Measurements from ENCODE around the gene WDR4. TPM values are rescaled to one million over a fixed set of nuclear protein-coding genes. Genes with fewer than 3 reads are reported as not detected.
"Not testable (repeated sequence)": the region's sequence is repeated elsewhere in the genome, so short reads cannot be mapped to it uniquely, and the experiment has no call there.

Gene WDR4
- total RNA-seq, 1 donor from 2014 or later: 65.6 TPM

GRCh38 chr21:42837421-42838211, 41.7 kb downstream of the WDR4 start:
- intact Hi-C loops (cut with micrococcal nuclease): no loop called here
- peaks cover 14% of the 10 kb centered on the region for H3K36me3 Mint-ChIP-seq (ENCODE audit: low read depth)
- H3K4me3 Mint-ChIP-seq (ENCODE audit: low read depth): no peak overlapping the region
- no peak overlapping the region for H3K27ac Mint-ChIP-seq
- peaks cover 10% of the 10 kb centered on the region for H3K4me1 Mint-ChIP-seq (ENCODE audit: low read depth)
- no peaks in the 10 kb centered on the region for H3K27me3 Mint-ChIP-seq (ENCODE audit: low read depth)
- peak; percentile 7 for DNase-seq (ENCODE audit: low spot score)
- H3K9me3 Mint-ChIP-seq: no peaks in the 10 kb centered on the region

- Mint-ChIP-seq H3K4me3 (ENCODE audit: low read depth) (no peak overlapping the region), H3K36me3 (ENCODE audit: low read depth) (peaks cover 14% of the 10 kb centered on the region), H3K27me3 (ENCODE audit: low read depth) (no peaks in the 10 kb centered on the region), H3K27ac (no peak overlapping the region), H3K9me3 (no peaks in the 10 kb centered on the region), H3K4me1 (ENCODE audit: low read depth) (peaks cover 12% of the 10 kb centered on the region)
- peak; percentile 7 for DNase-seq (ENCODE audit: low spot score)
- intact Hi-C loops (cut with micrococcal nuclease): no loop called here
Observed at GRCh38 chr21:42836767-42837301, 42.5 kb downstream of the WDR4 start.

- no peaks in the 10 kb centered on the region for H3K27me3 Mint-ChIP-seq (ENCODE audit: low read depth)
- H3K9me3 Mint-ChIP-seq: no peaks in the 10 kb centered on the region
- peaks cover 11% of the 10 kb centered on the region for H3K36me3 Mint-ChIP-seq (ENCODE audit: low read depth)
- intact Hi-C loops (cut with micrococcal nuclease): no loop called here
- no peak overlapping the region for H3K4me3 Mint-ChIP-seq (ENCODE audit: low read depth)
- no peak for DNase-seq (ENCODE audit: low spot score)
- H3K4me1 Mint-ChIP-seq (ENCODE audit: low read depth): peaks cover 15% of the 10 kb centered on the region
- no peak overlapping the region for H3K27ac Mint-ChIP-seq
Observed at GRCh38 chr21:42836402-42836666, 43.0 kb downstream of the WDR4 start.

- intact Hi-C loops (cut with micrococcal nuclease): no loop called here
- H3K36me3 Mint-ChIP-seq (ENCODE audit: low read depth): peaks cover 11% of the 10 kb centered on the region
- peaks cover 18% of the 10 kb centered on the region for H3K4me1 Mint-ChIP-seq (ENCODE audit: low read depth)
- DNase-seq (ENCODE audit: low spot score): no peak
- H3K9me3 Mint-ChIP-seq: no peaks in the 10 kb centered on the region
- H3K27ac Mint-ChIP-seq: no peak overlapping the region
- no peak overlapping the region for H3K4me3 Mint-ChIP-seq (ENCODE audit: low read depth)
- H3K27me3 Mint-ChIP-seq (ENCODE audit: low read depth): no peaks in the 10 kb centered on the region
Observed at GRCh38 chr21:42835611-42836401, 43.5 kb downstream of the WDR4 start.

DNA sequence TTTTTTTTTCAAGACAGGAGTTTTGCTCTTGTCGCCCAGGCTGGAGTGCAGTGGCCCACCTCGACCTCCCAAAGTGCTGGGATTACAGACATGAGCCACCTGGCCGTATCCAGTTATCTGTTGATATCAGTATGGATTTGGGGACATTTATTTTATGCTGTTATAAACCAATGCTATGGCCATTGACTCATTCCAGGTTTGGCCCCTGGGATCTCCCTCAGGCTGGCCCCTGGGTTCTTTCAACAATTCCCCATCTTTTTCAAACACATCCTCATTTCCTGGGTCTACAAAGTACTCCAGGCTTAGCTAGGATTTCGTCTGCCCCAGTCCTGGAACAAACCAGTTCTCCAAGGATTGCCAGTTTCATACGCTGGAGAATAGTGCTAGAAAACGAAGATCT, 44.1 kb downstream of the WDR4 start:
- H3K4me1 Mint-ChIP-seq (ENCODE audit: low read depth): peaks cover 20% of the 10 kb centered on the region
- DNase-seq (ENCODE audit: low spot score): no peak
- peaks cover 11% of the 10 kb centered on the region for H3K36me3 Mint-ChIP-seq (ENCODE audit: low read depth)
- H3K27ac Mint-ChIP-seq: no peak overlapping the region
- no peaks in the 10 kb centered on the region for H3K27me3 Mint-ChIP-seq (ENCODE audit: low read depth)
- intact Hi-C loops (cut with micrococcal nuclease): no loop called here
- H3K4me3 Mint-ChIP-seq (ENCODE audit: low read depth): no peak overlapping the region
- no peaks in the 10 kb centered on the region for H3K9me3 Mint-ChIP-seq

- intact Hi-C loops (cut with micrococcal nuclease): loop anchor here (5.0 kb wide), 2 partner anchors 152 to 182 kb away; partner anchors contain the start of gene PDE9A
- Mint-ChIP-seq H3K9me3 (no peaks in the 10 kb centered on the region), H3K4me1 (ENCODE audit: low read depth) (peaks cover 20% of the 10 kb centered on the region), H3K27ac (no peak overlapping the region), H3K27me3 (ENCODE audit: low read depth) (no peaks in the 10 kb centered on the region), H3K36me3 (ENCODE audit: low read depth) (peaks cover 11% of the 10 kb centered on the region), H3K4me3 (ENCODE audit: low read depth) (no peak overlapping the region)
- DNase-seq (ENCODE audit: low spot score): no peak
Observed at GRCh38 chr21:42834726-42835191, 44.6 kb downstream of the WDR4 start.

DNA sequence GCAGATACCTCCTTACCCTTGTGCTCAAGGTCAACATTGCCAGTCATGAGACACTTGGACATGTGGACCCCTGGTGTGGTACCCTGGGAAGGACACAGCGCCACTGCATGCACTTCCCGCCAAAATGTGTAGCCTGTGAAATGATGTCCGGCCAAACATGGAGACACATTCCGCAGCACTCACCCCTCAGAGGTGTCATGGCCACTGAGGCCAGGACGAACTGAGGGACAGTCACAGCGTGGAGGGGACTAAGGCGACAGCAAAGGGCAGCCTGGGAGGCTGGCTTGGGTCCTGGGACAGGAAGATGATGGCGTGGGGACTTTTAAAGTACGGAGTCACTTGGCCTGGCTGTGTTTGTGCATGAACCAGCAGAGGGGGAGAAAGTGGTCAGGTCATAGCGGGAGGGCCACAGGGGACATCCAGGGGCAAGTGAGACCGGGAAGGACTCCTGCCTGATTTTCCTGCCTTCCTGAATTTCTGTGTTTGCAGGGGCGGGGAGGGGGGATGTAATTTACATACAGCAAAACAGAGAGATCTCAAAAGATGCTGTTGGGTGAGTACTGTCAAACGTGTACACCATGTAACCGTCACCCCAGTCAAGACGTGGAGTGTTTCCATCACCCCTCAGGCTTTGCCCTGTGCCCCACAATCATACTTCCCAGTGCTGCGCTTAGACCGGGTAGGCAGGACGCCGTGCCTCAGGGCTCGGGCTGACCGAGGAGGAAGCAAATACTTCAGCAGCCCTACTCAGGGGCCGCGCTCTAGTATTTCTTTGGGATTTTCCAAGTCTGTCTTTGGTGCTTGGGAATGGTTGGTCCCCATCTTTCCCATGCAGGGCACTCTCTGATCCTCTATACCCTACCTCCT, 45.2 kb downstream of the WDR4 start:
- no peak overlapping the region for H3K27ac Mint-ChIP-seq
- no peak overlapping the region for H3K4me3 Mint-ChIP-seq (ENCODE audit: low read depth)

DNA sequence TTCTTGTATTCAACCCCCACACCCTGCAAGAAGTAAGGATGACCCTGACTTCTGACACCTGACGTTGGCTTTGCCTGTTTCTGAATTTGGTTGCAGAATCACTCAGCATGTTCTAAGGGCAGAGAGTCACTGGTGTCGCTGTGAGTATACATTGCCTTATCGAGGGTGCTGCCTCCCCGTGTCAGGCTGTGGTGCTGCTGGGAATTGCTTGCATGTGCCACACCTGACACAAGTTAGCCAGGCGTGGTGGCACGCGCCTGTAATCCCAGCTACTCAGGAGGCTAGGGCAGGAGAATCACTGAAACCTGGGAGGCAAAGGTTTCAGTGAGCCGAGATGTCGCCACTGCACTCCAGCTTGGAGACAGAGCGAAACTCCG, 45.9 kb downstream of the WDR4 start:
- intact Hi-C loops (cut with micrococcal nuclease): loop anchor here (1.0 to 5.0 kb wide), 3 partner anchors 151 to 240 kb away; partner anchors contain the start of gene PDE9A
- peaks cover 3% of the 10 kb centered on the region for H3K27me3 Mint-ChIP-seq (ENCODE audit: low read depth)
- peak overlapping the region; percentile 49 for H3K4me3 Mint-ChIP-seq (ENCODE audit: low read depth)
- H3K27ac Mint-ChIP-seq: no peak overlapping the region
- no peaks in the 10 kb centered on the region for H3K9me3 Mint-ChIP-seq
- peaks cover 20% of the 10 kb centered on the region for H3K4me1 Mint-ChIP-seq (ENCODE audit: low read depth)
- peaks cover 8% of the 10 kb centered on the region for H3K36me3 Mint-ChIP-seq (ENCODE audit: low read depth)
- peak; percentile 58 for DNase-seq (ENCODE audit: low spot score)

More for the DNA sequence above, 45.2 kb downstream of the WDR4 start:
- Mint-ChIP-seq H3K27me3 (ENCODE audit: low read depth) (no peaks in the 10 kb centered on the region), H3K36me3 (ENCODE audit: low read depth) (peaks cover 8% of the 10 kb centered on the region), H3K4me1 (ENCODE audit: low read depth) (peaks cover 20% of the 10 kb centered on the region), H3K9me3 (no peaks in the 10 kb centered on the region)
- DNase-seq (ENCODE audit: low spot score): peak; percentile 7
- intact Hi-C loops (cut with micrococcal nuclease): loop anchor here (1.0 to 5.0 kb wide), 3 partner anchors 152 to 241 kb away; partner anchors contain the start of gene PDE9A

DNA sequence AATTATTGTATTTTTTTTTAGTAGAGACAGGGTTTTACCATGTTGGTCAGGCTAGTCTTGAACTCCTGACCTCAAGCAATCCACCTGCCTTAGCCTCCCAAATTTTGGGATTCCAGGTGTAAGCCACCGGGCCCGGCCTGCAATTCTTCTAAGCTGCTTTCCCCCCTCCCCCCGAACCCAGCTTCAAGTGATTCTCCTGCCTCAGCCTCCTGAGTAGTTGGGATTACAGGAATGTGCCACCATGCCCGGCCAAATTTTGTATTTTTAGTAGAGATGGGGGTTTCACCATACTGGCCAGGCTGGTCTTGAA, 47.1 kb downstream of the WDR4 start:
- H3K4me3 Mint-ChIP-seq (ENCODE audit: low read depth); H3K9me3 Mint-ChIP-seq: not testable (repeated sequence)
- intact Hi-C loops (cut with micrococcal nuclease): loop anchor here (5.0 kb wide), 2 partner anchors 150 to 180 kb away; partner anchors contain the start of gene PDE9A

GRCh38 chr21:42830456-42831455, 48.6 kb downstream of the WDR4 start:
- peak; percentile 7 for DNase-seq (ENCODE audit: low spot score)
- Mint-ChIP-seq H3K27ac (no peak overlapping the region), H3K4me3 (ENCODE audit: low read depth) (no peak overlapping the region), H3K9me3 (no peaks in the 10 kb centered on the region), H3K27me3 (ENCODE audit: low read depth) (peaks cover 17% of the 10 kb centered on the region), H3K36me3 (ENCODE audit: low read depth) (no peaks in the 10 kb centered on the region), H3K4me1 (ENCODE audit: low read depth) (peaks cover 20% of the 10 kb centered on the region)
- intact Hi-C loops (cut with micrococcal nuclease): loop anchor here (5.0 kb wide), 2 partner anchors 148 to 178 kb away; partner anchors contain the start of gene PDE9A

More for the DNA sequence above, 47.1 kb downstream of the WDR4 start:
- not testable (repeated sequence) for H3K27ac Mint-ChIP-seq; H3K36me3 Mint-ChIP-seq (ENCODE audit: low read depth)
- Mint-ChIP-seq H3K4me1 (ENCODE audit: low read depth) (peaks cover 20% of the 10 kb centered on the region), H3K27me3 (ENCODE audit: low read depth) (peaks cover 13% of the 10 kb centered on the region)
- peak; percentile 6 for DNase-seq (ENCODE audit: low spot score)

DNA sequence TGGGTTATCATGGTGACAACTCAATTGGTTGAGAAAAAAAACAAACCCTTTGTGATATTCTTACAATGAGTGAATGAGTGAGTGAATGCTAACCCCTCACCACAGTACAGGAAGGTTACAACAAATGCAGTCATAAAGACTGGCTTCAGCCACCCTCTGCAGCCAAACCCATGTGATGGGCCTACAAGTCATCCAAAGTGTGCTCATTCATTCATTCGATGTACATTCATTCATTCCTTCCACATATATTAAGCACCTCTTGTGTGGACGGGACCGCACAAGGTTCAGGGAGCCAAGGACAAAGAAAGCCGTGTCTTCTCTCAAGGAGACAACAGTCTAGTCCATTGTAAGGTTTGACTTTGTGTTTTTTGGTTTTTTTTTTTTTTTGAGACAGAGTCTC, 49.4 kb downstream of the WDR4 start:
- H3K4me3 Mint-ChIP-seq (ENCODE audit: low read depth): no peak overlapping the region
- peaks cover 24% of the 10 kb centered on the region for H3K27me3 Mint-ChIP-seq (ENCODE audit: low read depth)

More for the DNA sequence above, 49.4 kb downstream of the WDR4 start:
- intact Hi-C loops (cut with micrococcal nuclease): loop anchor here (5.0 kb wide), 2 partner anchors 148 to 178 kb away; partner anchors contain the start of gene PDE9A
- Mint-ChIP-seq H3K27ac (no peak overlapping the region), H3K4me1 (ENCODE audit: low read depth) (peaks cover 20% of the 10 kb centered on the region), H3K9me3 (no peaks in the 10 kb centered on the region), H3K36me3 (ENCODE audit: low read depth) (no peaks in the 10 kb centered on the region)
- peak; percentile 2 for DNase-seq (ENCODE audit: low spot score)

All from activated T-helper 2 cell treated with anti-CD3 and anti-CD28 coated beads, Interferon-gamma antibody, Interleukin-2, Interleukin-4, amounts not matched to agents 10 μg/mL and 5 μg/mL and 100 μg/mL, durations not matched to agents 14 hours and 24 hours and 36 hours (primary cell).